Calu3 (cell line): Measurements from ENCODE around the gene PPP1R15B. TPM values are rescaled to one million over a fixed set of nuclear protein-coding genes. Genes with fewer than 3 reads are reported as not detected.
A peak's percentile ranks its signal among the peaks of the same experiment; 100 is the strongest.

ENCODE experiments used
- Bru-seq: library from RNA; stranded (reverse); fragments of 400-500 nt; gene quantifications from one replicate; lab custom pipeline; 2021; lab: Mats Ljungman, UMichigan
- BruChase-seq, 2 experiments: library from RNA; stranded (reverse); fragments of 400-500 nt; gene quantifications; one replicate each; lab custom pipeline; 2021; lab: Mats Ljungman, UMichigan
- BruUV-seq: library from RNA; stranded (reverse); fragments of 400-500 nt; replicated peaks from 2 replicates; lab custom pipeline; 2021; lab: Mats Ljungman, UMichigan
- CTCF ChIA-PET: fragments of 300-600 bp; sonication (Branson Sonifier 250); formaldehyde crosslinking; loops from one replicate; lab custom pipeline; 2022; ENCODE audit warnings: antibody characterized with exemption; lab: Charles Lee
- DNase-seq: peaks from one replicate; pipeline ENCODE4 v3.0.0; 2022
- H3K27ac Mint-ChIP-seq: one replicate; pipeline ENCODE4 v1.8.0; 2022; ENCODE audit warnings: mixed read lengths; ENCODE audit not compliant: unreplicated experiment
- H3K27me3 Mint-ChIP-seq: one replicate; pipeline ENCODE4 v1.8.0; 2022; ENCODE audit warnings: mixed read lengths; ENCODE audit not compliant: unreplicated experiment
- H3K36me3 Mint-ChIP-seq: one replicate; pipeline ENCODE4 v1.8.0; 2022; ENCODE audit warnings: mild to moderate bottlenecking, moderate library complexity, mixed read lengths; ENCODE audit not compliant: insufficient read depth, unreplicated experiment
- H3K4me1 Mint-ChIP-seq: one replicate; pipeline ENCODE4 v1.8.0; 2022; ENCODE audit warnings: mild to moderate bottlenecking, low read depth, mixed read lengths; ENCODE audit not compliant: unreplicated experiment
- H3K4me3 Mint-ChIP-seq: one replicate; pipeline ENCODE4 v1.8.0; 2022; ENCODE audit warnings: mild to moderate bottlenecking, low read depth, moderate library complexity, mixed read lengths; ENCODE audit not compliant: unreplicated experiment
- H3K9me3 Mint-ChIP-seq: one replicate; pipeline ENCODE4 v1.8.0; 2022; ENCODE audit warnings: low read depth, mixed read lengths; ENCODE audit not compliant: unreplicated experiment
- CTCF ChIP-seq: fragments of 200-600 bp; IDR thresholded peaks from one replicate; pipeline ENCODE4 v1.8.0; 2022; ENCODE audit warnings: antibody characterized with exemption; ENCODE audit not compliant: unreplicated experiment
- intact Hi-C: fragments of 100-400 bp; cut with micrococcal nuclease; formaldehyde crosslinking; loops from one replicate; pipeline ENCODE4 v1.10.0; 2022; ENCODE audit not compliant: unreplicated experiment
- long read RNA-seq: library from polyadenylated mRNA; stranded (forward); transcript quantifications from one replicate; pipeline ENCODE4 v2.0.0, GENCODE V29; 2022
- total RNA-seq: library from RNA; stranded (reverse); gene quantifications from 2 replicates; pipeline ENCODE4 v1.2.3, GENCODE V29; 2022

PPP1R15B gene
- total RNA-seq: 65.2 and 68.8 TPM in 2 replicates
- percentile 99 among the genes with signal in this experiment for Bru-seq, nascent RNA
- percentile 98 among the genes with signal in this experiment for BruChase-seq, experiment 1, labeled RNA remaining after a 6-hour chase
- BruChase-seq, experiment 2, labeled RNA remaining after a 2-hour chase: percentile 100 among the genes with signal in this experiment
- long read RNA-seq, full-length matches to known transcripts: 23 of 30 reads
- long read RNA-seq, partial matches to known transcripts: 0 of 30 reads
- long read RNA-seq, other reads (novel, unspliced or antisense): 7 of 30 reads

GRCh38 chr1:204411451-204412204, at the start of gene PPP1R15B:
Gene PPP1R15B (minus strand): TSS chr1:204411817. CDS start chr1:204411411, 406 bp downstream.
- CTCF ChIA-PET: interaction anchor here (4.7 kb wide), 1 partner anchor 13 kb away, joined by 30 read pairs; no protein-coding TSS in a partner anchor
- DNase-seq: peak; percentile 99
- no peaks in the 10 kb centered on the region for H3K9me3 Mint-ChIP-seq
- intact Hi-C loops: no loop called here
- peaks cover 24% of the 10 kb centered on the region for H3K4me1 Mint-ChIP-seq
- peak within 1 kb of the TSS; percentile 96 for H3K4me3 Mint-ChIP-seq
- H3K27ac Mint-ChIP-seq: peak within 1 kb of the TSS; percentile 97
- BruUV-seq: TSS peak; percentile 52
- H3K27me3 Mint-ChIP-seq: no peaks in the 10 kb centered on the region
- no peak for TF ChIP-seq CTCF
- H3K36me3 Mint-ChIP-seq: peaks cover 72% of the 10 kb centered on the region

- no peak for TF ChIP-seq CTCF
- DNase-seq: no peak
- no peaks in the 10 kb centered on the region for H3K27me3 Mint-ChIP-seq
- intact Hi-C loops: no loop called here
- no peaks in the 10 kb centered on the region for H3K36me3 Mint-ChIP-seq
- H3K4me3 Mint-ChIP-seq: no peak overlapping the region
- no peak overlapping the region for H3K27ac Mint-ChIP-seq
- peaks cover 2% of the 10 kb centered on the region for H3K4me1 Mint-ChIP-seq
- CTCF ChIA-PET: interaction anchor here (1.6 kb wide), 1 partner anchor 46 kb away, joined by 3 read pairs; no protein-coding TSS in a partner anchor
- H3K9me3 Mint-ChIP-seq: no peaks in the 10 kb centered on the region
- BruUV-seq: no TSS peak
These were observed 48.7 kb upstream of the PPP1R15B start for GRCh38 chr1:204460346-204460745.

- Mint-ChIP-seq H3K27me3 (no peaks in the 10 kb centered on the region), H3K27ac (no peak overlapping the region), H3K4me1 (no peaks in the 10 kb centered on the region), H3K4me3 (no peak overlapping the region), H3K9me3 (no peaks in the 10 kb centered on the region), H3K36me3 (no peaks in the 10 kb centered on the region)
- intact Hi-C loops: no loop called here
- BruUV-seq: no TSS peak
- CTCF ChIA-PET: interaction anchor here (1.6 kb wide), 1 partner anchor 47 kb away, joined by 3 read pairs; no protein-coding TSS in a partner anchor
- DNase-seq: no peak
- TF ChIP-seq CTCF: no peak
These were observed 48.1 kb upstream of the PPP1R15B start for GRCh38 chr1:204459706-204460105.

GRCh38 chr1:204457666-204458065, 46.0 kb upstream of the PPP1R15B start:
- no peak for DNase-seq
- Mint-ChIP-seq H3K36me3 (peaks cover 9% of the 10 kb centered on the region), H3K27ac (no peak overlapping the region), H3K4me3 (no peak overlapping the region), H3K9me3 (no peaks in the 10 kb centered on the region), H3K4me1 (peaks cover 10% of the 10 kb centered on the region), H3K27me3 (no peaks in the 10 kb centered on the region)
- no peak for TF ChIP-seq CTCF
- CTCF ChIA-PET: no interaction called here
- intact Hi-C loops: no loop called here
- BruUV-seq: no TSS peak
